ENCODE results near the gene GTF2F2.

Gene GTF2F2

GRCh38 chr13:45209229-45209628 lies 88.9 kb downstream of the GTF2F2 start:
- Histone ChIP-seq H3K36me3 (ENCODE audit: control insufficient read depth, insufficient read depth, low read length) (peaks cover 3% of the 10 kb centered on the region), H3K9ac (ENCODE audit: low read length) (no peak overlapping the region), H3K4me1 (ENCODE audit: control insufficient read depth, insufficient read depth, low read length) (peaks cover 18% of the 10 kb centered on the region), H3K4me3 (ENCODE audit: low read length) (no peak overlapping the region), H3K27me3 (ENCODE audit: control insufficient read depth, insufficient read depth, low read length) (no peaks in the 10 kb centered on the region), H3K27ac (ENCODE audit: low read depth, low read length) (peak overlapping the region; percentile 29)

- peak overlapping the region; percentile 8 for H3K27ac ChIP-seq (ENCODE audit: low read depth, low read length)
- no peak overlapping the region for H3K9ac ChIP-seq (ENCODE audit: low read length)
- no peaks in the 10 kb centered on the region for H3K36me3 ChIP-seq (ENCODE audit: control insufficient read depth, insufficient read depth, low read length)
- H3K27me3 ChIP-seq (ENCODE audit: control insufficient read depth, insufficient read depth, low read length): no peaks in the 10 kb centered on the region
- no peak overlapping the region for H3K4me3 ChIP-seq (ENCODE audit: low read length)
- H3K4me1 ChIP-seq (ENCODE audit: control insufficient read depth, insufficient read depth, low read length): peaks cover 4% of the 10 kb centered on the region
These were observed 95.2 kb downstream of the GTF2F2 start for GRCh38 chr13:45215392-45216077.

GRCh38 chr13:45216193-45216592 lies 95.9 kb downstream of the GTF2F2 start:
- no peaks in the 10 kb centered on the region for H3K36me3 ChIP-seq (ENCODE audit: control insufficient read depth, insufficient read depth, low read length)
- H3K4me3 ChIP-seq (ENCODE audit: low read length): no peak overlapping the region
- peaks cover 4% of the 10 kb centered on the region for H3K4me1 ChIP-seq (ENCODE audit: control insufficient read depth, insufficient read depth, low read length)
- H3K27me3 ChIP-seq (ENCODE audit: control insufficient read depth, insufficient read depth, low read length): no peaks in the 10 kb centered on the region
- no peak overlapping the region for H3K9ac ChIP-seq (ENCODE audit: low read length)
- H3K27ac ChIP-seq (ENCODE audit: low read depth, low read length): peak overlapping the region; percentile 8

- H3K4me1 ChIP-seq (ENCODE audit: control insufficient read depth, insufficient read depth, low read length): peaks cover 4% of the 10 kb centered on the region
- no peak overlapping the region for H3K4me3 ChIP-seq (ENCODE audit: low read length)
- H3K9ac ChIP-seq (ENCODE audit: low read length): no peak overlapping the region
- H3K36me3 ChIP-seq (ENCODE audit: control insufficient read depth, insufficient read depth, low read length): no peaks in the 10 kb centered on the region
- no peaks in the 10 kb centered on the region for H3K27me3 ChIP-seq (ENCODE audit: control insufficient read depth, insufficient read depth, low read length)
- H3K27ac ChIP-seq (ENCODE audit: low read depth, low read length): peak overlapping the region; percentile 14
These were observed 98.4 kb downstream of the GTF2F2 start for GRCh38 chr13:45218689-45219088.

- Histone ChIP-seq H3K4me1 (ENCODE audit: control insufficient read depth, insufficient read depth, low read length) (peaks cover 4% of the 10 kb centered on the region), H3K27me3 (ENCODE audit: control insufficient read depth, insufficient read depth, low read length) (no peaks in the 10 kb centered on the region), H3K36me3 (ENCODE audit: control insufficient read depth, insufficient read depth, low read length) (no peaks in the 10 kb centered on the region), H3K9ac (ENCODE audit: low read length) (no peak overlapping the region), H3K27ac (ENCODE audit: low read depth, low read length) (peak overlapping the region; percentile 14), H3K4me3 (ENCODE audit: low read length) (no peak overlapping the region)
These were observed 99.0 kb downstream of the GTF2F2 start for GRCh38 chr13:45219123-45219891.

- no peak overlapping the region for H3K9ac ChIP-seq (ENCODE audit: low read length)
- no peak overlapping the region for H3K27ac ChIP-seq (ENCODE audit: low read depth, low read length)
- H3K4me3 ChIP-seq (ENCODE audit: low read length): no peak overlapping the region
- H3K27me3 ChIP-seq (ENCODE audit: control insufficient read depth, insufficient read depth, low read length): no peaks in the 10 kb centered on the region
- H3K4me1 ChIP-seq (ENCODE audit: control insufficient read depth, insufficient read depth, low read length): peaks cover 4% of the 10 kb centered on the region
- H3K36me3 ChIP-seq (ENCODE audit: control insufficient read depth, insufficient read depth, low read length): no peaks in the 10 kb centered on the region
These were observed 99.6 kb downstream of the GTF2F2 start for GRCh38 chr13:45219938-45220375.

GRCh38 chr13:45220403-45220802 lies 100.1 kb downstream of the GTF2F2 start:
- H3K27ac ChIP-seq (ENCODE audit: low read depth, low read length): no peak overlapping the region
- peaks cover 4% of the 10 kb centered on the region for H3K4me1 ChIP-seq (ENCODE audit: control insufficient read depth, insufficient read depth, low read length)
- no peaks in the 10 kb centered on the region for H3K36me3 ChIP-seq (ENCODE audit: control insufficient read depth, insufficient read depth, low read length)
- no peak overlapping the region for H3K4me3 ChIP-seq (ENCODE audit: low read length)
- no peak overlapping the region for H3K9ac ChIP-seq (ENCODE audit: low read length)
- no peaks in the 10 kb centered on the region for H3K27me3 ChIP-seq (ENCODE audit: control insufficient read depth, insufficient read depth, low read length)

- Histone ChIP-seq H3K27me3 (ENCODE audit: control insufficient read depth, insufficient read depth, low read length) (no peaks in the 10 kb centered on the region), H3K4me3 (ENCODE audit: low read length) (no peak overlapping the region), H3K4me1 (ENCODE audit: control insufficient read depth, insufficient read depth, low read length) (peaks cover 4% of the 10 kb centered on the region), H3K9ac (ENCODE audit: low read length) (no peak overlapping the region), H3K36me3 (ENCODE audit: control insufficient read depth, insufficient read depth, low read length) (no peaks in the 10 kb centered on the region), H3K27ac (ENCODE audit: low read depth, low read length) (no peak overlapping the region)
These were observed 102.2 kb downstream of the GTF2F2 start for GRCh38 chr13:45222516-45222915.

GRCh38 chr13:45222919-45223318 lies 102.6 kb downstream of the GTF2F2 start:
- H3K4me3 ChIP-seq (ENCODE audit: low read length): no peak overlapping the region
- no peaks in the 10 kb centered on the region for H3K36me3 ChIP-seq (ENCODE audit: control insufficient read depth, insufficient read depth, low read length)
- H3K27me3 ChIP-seq (ENCODE audit: control insufficient read depth, insufficient read depth, low read length): no peaks in the 10 kb centered on the region
- H3K9ac ChIP-seq (ENCODE audit: low read length): no peak overlapping the region
- H3K27ac ChIP-seq (ENCODE audit: low read depth, low read length): no peak overlapping the region
- H3K4me1 ChIP-seq (ENCODE audit: control insufficient read depth, insufficient read depth, low read length): peaks cover 4% of the 10 kb centered on the region

GRCh38 chr13:45224176-45224575 lies 103.9 kb downstream of the GTF2F2 start:
- Histone ChIP-seq H3K27ac (ENCODE audit: low read depth, low read length) (no peak overlapping the region), H3K9ac (ENCODE audit: low read length) (no peak overlapping the region)

GRCh38 chr13:45225370-45225769 lies 105.1 kb downstream of the GTF2F2 start:
- H3K4me1 ChIP-seq (ENCODE audit: control insufficient read depth, insufficient read depth, low read length): no peaks in the 10 kb centered on the region
- H3K4me3 ChIP-seq (ENCODE audit: low read length): no peak overlapping the region
- H3K36me3 ChIP-seq (ENCODE audit: control insufficient read depth, insufficient read depth, low read length): no peaks in the 10 kb centered on the region
- H3K9ac ChIP-seq (ENCODE audit: low read length): no peak overlapping the region
- no peak overlapping the region for H3K27ac ChIP-seq (ENCODE audit: low read depth, low read length)
- H3K27me3 ChIP-seq (ENCODE audit: control insufficient read depth, insufficient read depth, low read length): no peaks in the 10 kb centered on the region

More at GRCh38 chr13:45224176-45224575, 103.9 kb downstream of the GTF2F2 start:
- no peak overlapping the region for H3K4me3 ChIP-seq (ENCODE audit: low read length)
- H3K4me1 ChIP-seq (ENCODE audit: control insufficient read depth, insufficient read depth, low read length): peaks cover 4% of the 10 kb centered on the region
- H3K27me3 ChIP-seq (ENCODE audit: control insufficient read depth, insufficient read depth, low read length): no peaks in the 10 kb centered on the region
- no peaks in the 10 kb centered on the region for H3K36me3 ChIP-seq (ENCODE audit: control insufficient read depth, insufficient read depth, low read length)

- Histone ChIP-seq H3K27me3 (ENCODE audit: control insufficient read depth, insufficient read depth, low read length) (no peaks in the 10 kb centered on the region), H3K9ac (ENCODE audit: low read length) (no peak overlapping the region), H3K36me3 (ENCODE audit: control insufficient read depth, insufficient read depth, low read length) (no peaks in the 10 kb centered on the region), H3K27ac (ENCODE audit: low read depth, low read length) (no peak overlapping the region), H3K4me1 (ENCODE audit: control insufficient read depth, insufficient read depth, low read length) (no peaks in the 10 kb centered on the region), H3K4me3 (ENCODE audit: low read length) (no peak overlapping the region)
These were observed 105.7 kb downstream of the GTF2F2 start for GRCh38 chr13:45226024-45226423.
